IMR-90 (cell line): ENCODE results near the gene EDEM1. TPM values are rescaled to one million over a fixed set of nuclear protein-coding genes. Genes with fewer than 3 reads are reported as not detected.

Experiments used
- ATAC-seq: fragments of 200-7000 bp; cut with Tn5 transposase; 2 replicates; pipeline ENCODE4 v1.9.1; 2020; ENCODE audit warnings: low read depth, mild to moderate bottlenecking, moderate library complexity
- BruUV-seq: library from RNA; stranded (reverse); fragments of 400-500 nt; replicated peaks from 2 replicates; lab custom pipeline; 2021; lab: Mats Ljungman, UMichigan
- CTCF ChIA-PET: fragments of 300-600 bp; formaldehyde crosslinking; extraction: SDS; loops from one replicate; lab custom pipeline; 2021; ENCODE audit warnings: antibody characterized with exemption; lab: Yijun Ruan, JAX
- POLR2A ChIA-PET: fragments of 300-600 bp; sonication (Branson Sonifier 250); formaldehyde crosslinking; loops from one replicate; lab custom pipeline; 2022; ENCODE audit warnings: antibody characterized with exemption; ENCODE audit not compliant: unreplicated experiment; lab: Charles Lee
- DNase-seq: peaks from one replicate; pipeline ENCODE4 v3.0.0; 2013
- H2AFZ ChIP-seq: replicated peaks from 2 replicates; pipeline ENCODE3; 2013; ENCODE audit warnings: low read length, mild to moderate bottlenecking; ENCODE audit not compliant: poor library complexity
- H2AK5ac ChIP-seq: 2 replicates; pipeline ENCODE4 v1.6.1; 2013; ENCODE audit warnings: low read depth, low read length, inconsistent platforms
- H2AK9ac ChIP-seq: replicated peaks from 2 replicates; pipeline ENCODE3; 2013; ENCODE audit warnings: mild to moderate bottlenecking, low read depth, low read length, moderate library complexity; ENCODE audit not compliant: poor library complexity
- H2BK120ac ChIP-seq: 2 replicates; pipeline ENCODE4 v1.6.1; 2013; ENCODE audit warnings: low read depth, low read length, inconsistent platforms
- H2BK15ac ChIP-seq: 3 replicates; pipeline ENCODE4 v1.6.1; 2013; ENCODE audit warnings: low read depth, low read length, inconsistent platforms
- H2BK20ac ChIP-seq: 2 replicates; pipeline ENCODE4 v1.6.1; 2013; ENCODE audit warnings: low read depth, mild to moderate bottlenecking, inconsistent platforms, low read length, moderate library complexity
- H2BK5ac ChIP-seq: 2 replicates; pipeline ENCODE4 v1.6.1; 2013; ENCODE audit warnings: mild to moderate bottlenecking, low read depth, low read length, inconsistent platforms; ENCODE audit not compliant: poor library complexity, severe bottlenecking
- H3K14ac ChIP-seq: replicated peaks from 2 replicates; pipeline ENCODE4 v1.6.1; 2013; ENCODE audit warnings: low read depth, low read length, inconsistent platforms
- H3K18ac ChIP-seq: 2 replicates; pipeline ENCODE4 v1.6.1; 2013; ENCODE audit warnings: low read depth, low read length, control low read depth
- H3K23ac ChIP-seq: 2 replicates; pipeline ENCODE4 v1.6.1; 2013; ENCODE audit warnings: low read depth, low read length, inconsistent platforms
- H3K27ac ChIP-seq: 2 replicates; pipeline ENCODE4 v1.5.1; 2013; ENCODE audit warnings: mild to moderate bottlenecking, control low read depth, low read length; ENCODE audit not compliant: insufficient read depth
- H3K27me3 ChIP-seq: 2 replicates; pipeline ENCODE4 v1.6.1; 2013; ENCODE audit warnings: low read length; ENCODE audit not compliant: control insufficient read depth, insufficient read depth
- H3K36me3 ChIP-seq: 2 replicates; pipeline ENCODE4 v1.6.1; 2013; ENCODE audit warnings: low read length, mixed read lengths; ENCODE audit not compliant: control insufficient read depth, insufficient read depth
- H3K4ac ChIP-seq: 2 replicates; pipeline ENCODE4 v1.6.1; 2013; ENCODE audit warnings: low read depth, low read length, inconsistent platforms
- H3K4me1 ChIP-seq: 2 replicates; pipeline ENCODE4 v1.6.1; 2013; ENCODE audit warnings: low read length, mixed read lengths; ENCODE audit not compliant: control insufficient read depth, insufficient read depth
- H3K4me2 ChIP-seq: 2 replicates; pipeline ENCODE4 v1.6.1; 2013; ENCODE audit warnings: low read depth, mild to moderate bottlenecking, control low read depth, low read length, moderate library complexity
- H3K4me3 ChIP-seq: 2 replicates; pipeline ENCODE4 v1.5.1; 2013; ENCODE audit warnings: low read depth, mild to moderate bottlenecking, control low read depth, low read length, moderate library complexity; ENCODE audit not compliant: insufficient read depth
- H3K56ac ChIP-seq: 2 replicates; pipeline ENCODE4 v1.6.1; 2013; ENCODE audit warnings: low read length, inconsistent platforms; ENCODE audit not compliant: insufficient read depth; ENCODE audit errors: extremely low read depth
- H3K79me1 ChIP-seq, 2 experiments: 2 replicates each; pipeline ENCODE4 v1.6.1; 2013; ENCODE audit warnings: low read length in 2 of 2, inconsistent platforms in 1 of 2, low read depth in 1 of 2
- H3K9ac ChIP-seq: 2 replicates; pipeline ENCODE4 v1.6.1; 2013; ENCODE audit warnings: low read depth, low read length, control low read depth
- H3K9me1 ChIP-seq: 2 replicates; pipeline ENCODE4 v1.6.1; 2013; ENCODE audit warnings: low read length, inconsistent platforms; ENCODE audit not compliant: insufficient read depth
- H3K9me3 ChIP-seq: 2 replicates; pipeline ENCODE4 v1.6.1; 2013; ENCODE audit warnings: low read length; ENCODE audit not compliant: control insufficient read depth, insufficient read depth
- H4K20me1 ChIP-seq: 2 replicates; pipeline ENCODE4 v1.6.1; 2013; ENCODE audit warnings: low read length, inconsistent platforms; ENCODE audit not compliant: insufficient read depth
- H4K5ac ChIP-seq: 2 replicates; pipeline ENCODE4 v1.6.1; 2013; ENCODE audit warnings: mild to moderate bottlenecking, low read depth, low read length, control low read depth
- H4K8ac ChIP-seq, 2 experiments: 2 replicates each; pipeline ENCODE4 v1.6.1; 2013; ENCODE audit warnings: low read depth in 2 of 2, low read length in 2 of 2, control low read depth in 1 of 2, inconsistent platforms in 1 of 2
- H4K91ac ChIP-seq: 2 replicates; pipeline ENCODE4 v1.6.1; 2013; ENCODE audit warnings: low read depth, low read length, inconsistent platforms; ENCODE audit not compliant: insufficient read depth
- BHLHE40 ChIP-seq: fragments of 150-350 bp; IDR thresholded peaks from 2 replicates; pipeline ENCODE4 v1.6.1; 2016; ENCODE audit warnings: mild to moderate bottlenecking, low read depth, low read length
- CEBPB ChIP-seq: IDR thresholded peaks from 2 replicates; pipeline ENCODE4 v1.6.1; 2012; ENCODE audit warnings: low read depth, low read length, improper control_type of control experiment
- CHD1 ChIP-seq: IDR thresholded peaks from 2 replicates; pipeline ENCODE4 v1.6.1; 2012; ENCODE audit warnings: low read depth, low read length, improper control_type of control experiment
- CTCF ChIP-seq: conservative IDR thresholded peaks from 2 replicates; pipeline ENCODE4 v1.5.1; 2012; ENCODE audit warnings: mild to moderate bottlenecking, low read depth, low read length, improper control_type of control experiment
- ELK1 ChIP-seq: fragments of 150-350 bp; IDR thresholded peaks from 2 replicates; pipeline ENCODE4 v1.6.1; 2016; ENCODE audit warnings: low read depth, mild to moderate bottlenecking, low read length, moderate library complexity, borderline replicate concordance
- FOS ChIP-seq: fragments of 150-350 bp; IDR thresholded peaks from 2 replicates; pipeline ENCODE4 v1.6.1; 2016; ENCODE audit warnings: low read depth, low read length
- MAFK ChIP-seq: IDR thresholded peaks from 2 replicates; pipeline ENCODE4 v1.6.1; 2012; ENCODE audit warnings: low read depth, low read length, improper control_type of control experiment
- MAZ ChIP-seq: IDR thresholded peaks from 2 replicates; pipeline ENCODE4 v1.6.1; 2012; ENCODE audit warnings: low read depth, mild to moderate bottlenecking, low read length, improper control_type of control experiment, moderate library complexity, borderline replicate concordance
- MXI1 ChIP-seq: IDR thresholded peaks from 2 replicates; pipeline ENCODE4 v1.6.1; 2012; ENCODE audit warnings: low read depth, mild to moderate bottlenecking, low read length, moderate library complexity, borderline replicate concordance
- NFE2L2 ChIP-seq: fragments of 150-350 bp; IDR thresholded peaks from 2 replicates; pipeline ENCODE4 v1.6.1; 2016; ENCODE audit warnings: low read depth, mild to moderate bottlenecking, low read length
- POLR2A ChIP-seq: IDR thresholded peaks from 2 replicates; pipeline ENCODE4 v1.6.1; 2012; ENCODE audit warnings: mild to moderate bottlenecking, low read depth, low read length
- RAD21 ChIP-seq: IDR thresholded peaks from 2 replicates; pipeline ENCODE4 v1.6.1; 2012; ENCODE audit warnings: low read length, improper control_type of control experiment
- RCOR1 ChIP-seq: IDR thresholded peaks from 2 replicates; pipeline ENCODE4 v1.6.1; 2012; ENCODE audit warnings: mild to moderate bottlenecking, low read length, improper control_type of control experiment; ENCODE audit not compliant: insufficient replicate concordance
- RFX5 ChIP-seq: IDR thresholded peaks from 2 replicates; pipeline ENCODE4 v1.8.0; 2012; ENCODE audit warnings: low read depth, mild to moderate bottlenecking, low read length, moderate library complexity
- SMC3 ChIP-seq: fragments of 150-350 bp; IDR thresholded peaks from 2 replicates; pipeline ENCODE4 v1.6.1; 2016; ENCODE audit warnings: low read depth, mild to moderate bottlenecking, antibody characterized with exemption, low read length, moderate library complexity
- USF2 ChIP-seq: fragments of 150-350 bp; IDR thresholded peaks from 2 replicates; pipeline ENCODE4 v1.6.1; 2017; ENCODE audit warnings: mild to moderate bottlenecking, antibody characterized with exemption, low read length, low read depth
- WGBS, 2 experiments: methylation state at CpG; one replicate each; pipeline versions ENCODE4 v1.1.5 to v1.1.7; 2013; ENCODE audit warnings: missing lambda C conversion rate in 2 of 2; ENCODE audit not compliant: insufficient read length in 1 of 2; ENCODE audit errors: extremely low coverage in 2 of 2; 5-methylcytosine and 5-hydroxymethylcytosine counted together
- dilution Hi-C: fragments of 300-500 bp; cut with HindIII; formaldehyde crosslinking; loops from one replicate; pipeline ENCODE4 v1.14.3; 2018; ENCODE audit warnings: low sequenced_read_pairs; ENCODE audit not compliant: unreplicated experiment
- in situ Hi-C: fragments of 300-500 bp; cut with MboI; formaldehyde crosslinking; loops from 3 replicates; pipeline ENCODE4 v1.14.3; 2019; ENCODE audit warnings: low sequenced_read_pairs, inconsistent platforms, mixed read lengths
- intact Hi-C: fragments of 100-400 bp; cut with micrococcal nuclease; formaldehyde crosslinking; loops from 2 replicates; pipeline ENCODE4 v1.10.0; 2022
- polyA plus RNA-seq, 3 experiments: library from polyadenylated mRNA; depleted of rRNA; stranded (reverse); fragments of >200 nt; gene quantifications; 2 replicates each; pipeline ENCODE4 v1.2.3, GENCODE V29; 2012; ENCODE audit warnings: low replicate concordance in 1 of 3
- total RNA-seq: library from RNA; depleted of rRNA; stranded (reverse); fragments of >200 nt; gene quantifications from 2 replicates; pipeline ENCODE4 v1.2.3, GENCODE V29; 2012

The EDEM1 gene
- total and polyA plus RNA-seq, 2 of the 4 experiments (the other 2 are of a cell fraction) = 23.5 to 27.0 TPM

GRCh38 chr3:5235655-5236054, 48.1 kb downstream of the EDEM1 start:
- in situ Hi-C loops = no loop called here
- no peak overlapping the region for H3K18ac ChIP-seq
- no peak overlapping the region for H3K4me2 ChIP-seq
- no peak overlapping the region for H3K4ac ChIP-seq
- dilution Hi-C loops = no loop called here
- no peak overlapping the region for H2BK120ac ChIP-seq
- peaks cover 2% of the 10 kb centered on the region; the same call in 1 of the 2 replicates for H3K27me3 ChIP-seq
- no peak overlapping the region for H2BK5ac ChIP-seq
- H2AFZ ChIP-seq = no peak overlapping the region
- no peaks in the 10 kb centered on the region for H3K9me1 ChIP-seq
- TF ChIP-seq MAZ (no peak), RCOR1 (no peak), BHLHE40 (no peak), ELK1 (no peak), MXI1 (no peak), CTCF (no peak), NFE2L2 (no peak), POLR2A (no peak), USF2 (no peak), CEBPB (no peak), RAD21 (no peak), SMC3 (no peak), MAFK (no peak), CHD1 (no peak), RFX5 (no peak), FOS (no peak)
- ChIA-PET POLR2A (no interaction called here), CTCF (no interaction called here)
- H2BK20ac ChIP-seq = no peak overlapping the region
- no peak overlapping the region for H3K4me3 ChIP-seq
- no peak overlapping the region for H3K14ac ChIP-seq
- H4K91ac ChIP-seq = no peak overlapping the region
- H3K56ac ChIP-seq = no peak overlapping the region
- no peak overlapping the region for H2AK5ac ChIP-seq
- H3K23ac ChIP-seq = no peak overlapping the region
- no peak overlapping the region for H2BK15ac ChIP-seq
- no peak overlapping the region for H4K8ac ChIP-seq
- no peaks in the 10 kb centered on the region for H3K36me3 ChIP-seq
- H4K5ac ChIP-seq = no peak overlapping the region
- DNase-seq = no peak
- H3K9ac ChIP-seq = no peak overlapping the region
- 53% methylated on average over 4 of the region's 7 CpGs; no CpG with 5 or more reads in 1 of the 2 experiments for WGBS, 2 experiments
- no peaks in the 10 kb centered on the region for H3K9me3 ChIP-seq
- no peak overlapping the region for H3K27ac ChIP-seq
- H3K4me1 ChIP-seq = no peaks in the 10 kb centered on the region; the same call in 1 of the 2 replicates
- no peak overlapping the region for H2AK9ac ChIP-seq
- H4K20me1 ChIP-seq = no peaks in the 10 kb centered on the region
- ATAC-seq = no peak
- no peaks in the 10 kb centered on the region for H3K79me1 ChIP-seq
- intact Hi-C loops = no loop called here
- no TSS peak for BruUV-seq
